D341Med (cell line): ENCODE measurements around the gene GAST.
"Not testable (repeated sequence)": the region's sequence is repeated elsewhere in the genome, so short reads cannot be mapped to it uniquely, and the experiment has no call there.

Source experiments
- DNase-seq: peaks from one replicate; pipeline ENCODE4 v3.0.0; 2012; ENCODE audit warnings: low spot score

The GAST gene

GRCh38 chr17:41711669-41712400 is at the start of gene GAST:
Gene GAST, plus strand, starts transcription at chr17:41712331. Its CDS starts 3,106 bp downstream, at chr17:41715437.
- DNase-seq = no peak

GRCh38 chr17:41663451-41664171 is 48.5 kb upstream of the GAST start:
- DNase-seq = no peak

- no peak for DNase-seq
Observed at GRCh38 chr17:41664172-41664457, 48.0 kb upstream of the GAST start.

GRCh38 chr17:41664587-41665565 is 47.3 kb upstream of the GAST start:
- peak; percentile 30 for DNase-seq

- peak; percentile 100 for DNase-seq
Observed at GRCh38 chr17:41665566-41666236, 46.4 kb upstream of the GAST start.

- DNase-seq = peak; percentile 58
Observed at GRCh38 chr17:41666237-41666641, 45.9 kb upstream of the GAST start.

- peak; percentile 93 for DNase-seq
Observed at GRCh38 chr17:41666708-41667279, 45.3 kb upstream of the GAST start.

GRCh38 chr17:41667280-41668041 is 44.7 kb upstream of the GAST start:
- peak; percentile 36 for DNase-seq

GRCh38 chr17:41672153-41672552 is 40.0 kb upstream of the GAST start:
- DNase-seq = no peak

- DNase-seq = not testable (repeated sequence)
Observed at GRCh38 chr17:41675157-41676057, 36.7 kb upstream of the GAST start.

- DNase-seq = no peak
Observed at GRCh38 chr17:41676058-41676419, 36.1 kb upstream of the GAST start.

GRCh38 chr17:41678411-41678906 is 33.7 kb upstream of the GAST start:
- no peak for DNase-seq

- DNase-seq = no peak
Observed at GRCh38 chr17:41678907-41679739, 33.0 kb upstream of the GAST start.

GRCh38 chr17:41679740-41680425 is 32.2 kb upstream of the GAST start:
- peak; percentile 32 for DNase-seq

GRCh38 chr17:41680426-41681040 is 31.6 kb upstream of the GAST start:
- peak; percentile 36 for DNase-seq

GRCh38 chr17:41681776-41682175 is 30.4 kb upstream of the GAST start:
- peak; percentile 27 for DNase-seq

GRCh38 chr17:41682631-41683030 is 29.5 kb upstream of the GAST start:
- no peak for DNase-seq
